MM.1S (cell line): ENCODE measurements around the gene TUBA4B.

ENCODE experiments used
- DNase-seq: peaks from one replicate; pipeline ENCODE4 v3.0.0-alpha.2; 2015
- H2AFZ ChIP-seq: fragments of 300-600 bp; sonication (generic); 2 replicates; pipeline ENCODE4 v1.6.0; 2016; ENCODE audit warnings: antibody characterized with exemption, low read length
- H3F3A ChIP-seq: fragments of 300-600 bp; sonication (generic); 2 replicates; pipeline ENCODE4 v1.6.1; 2016; ENCODE audit warnings: mild to moderate bottlenecking, antibody characterized with exemption, low read length, moderate library complexity, mixed read lengths; ENCODE audit not compliant: insufficient read depth
- H3K27ac ChIP-seq: fragments of 300-600 bp; sonication (generic); 2 replicates; pipeline ENCODE4 v1.5.1; 2016; ENCODE audit warnings: mild to moderate bottlenecking, low read length
- H3K27me3 ChIP-seq: fragments of 300-600 bp; sonication (generic); replicated peaks from 2 replicates; pipeline ENCODE4 v1.6.0; 2016; ENCODE audit warnings: low read length; ENCODE audit not compliant: insufficient read depth
- H3K36me3 ChIP-seq: fragments of 300-600 bp; sonication (generic); replicated peaks from 2 replicates; pipeline ENCODE4 v1.6.1; 2016; ENCODE audit warnings: mild to moderate bottlenecking, low read length, mixed read lengths; ENCODE audit not compliant: insufficient read depth
- H3K4me1 ChIP-seq: fragments of 300-600 bp; sonication (generic); 2 replicates; pipeline ENCODE4 v1.6.1; 2016; ENCODE audit warnings: low read length, mixed read lengths
- H3K4me2 ChIP-seq: fragments of 300-600 bp; sonication (generic); 2 replicates; pipeline ENCODE4 v1.6.0; 2016; ENCODE audit warnings: low read depth, low read length
- H3K4me3 ChIP-seq: fragments of 300-600 bp; sonication (generic); 2 replicates; pipeline ENCODE4 v1.5.1; 2016; ENCODE audit warnings: low read length, mixed read lengths
- H3K79me2 ChIP-seq: fragments of 300-600 bp; sonication (generic); 2 replicates; pipeline ENCODE4 v1.6.1; 2016; ENCODE audit warnings: mixed run types, low read length, mixed read lengths
- H3K9ac ChIP-seq: fragments of 300-600 bp; sonication (generic); 2 replicates; pipeline ENCODE4 v1.6.1; 2016; ENCODE audit warnings: low read length, mixed read lengths
- H3K9me2 ChIP-seq: fragments of 300-600 bp; sonication (generic); replicated peaks from 2 replicates; pipeline ENCODE4 v1.6.1; 2016; ENCODE audit warnings: mild to moderate bottlenecking, low read length, mixed read lengths; ENCODE audit not compliant: insufficient read depth
- H3K9me3 ChIP-seq: fragments of 300-600 bp; sonication (generic); replicated peaks from 2 replicates; pipeline ENCODE4 v1.6.1; 2016; ENCODE audit warnings: mild to moderate bottlenecking, low read length, mixed read lengths; ENCODE audit not compliant: insufficient read depth
- H4K20me1 ChIP-seq: fragments of 300-600 bp; sonication (generic); 2 replicates; pipeline ENCODE4 v1.6.1; 2016; ENCODE audit warnings: mild to moderate bottlenecking, low read length, moderate library complexity, mixed read lengths; ENCODE audit not compliant: insufficient read depth
- EZH2 ChIP-seq: fragments of 300-600 bp; sonication (generic); optimal IDR thresholded peaks from 2 replicates; pipeline ENCODE3; 2017; ENCODE audit warnings: low read depth, mild to moderate bottlenecking, antibody characterized with exemption, low read length, mixed read lengths
- EZH2phosphoT487 ChIP-seq: fragments of 300-600 bp; sonication (generic); IDR thresholded peaks from 2 replicates; pipeline ENCODE4 v1.6.1; 2018; ENCODE audit warnings: antibody characterized with exemption, low read length
- TF ChIP-seq, protein P1 (sequence below): fragments of 300-600 bp; sonication (generic); IDR thresholded peaks from 2 replicates; pipeline ENCODE4 v1.5.1; 2016; ENCODE audit warnings: antibody characterized with exemption, low read length, mixed read lengths

Gene TUBA4B

DNA sequence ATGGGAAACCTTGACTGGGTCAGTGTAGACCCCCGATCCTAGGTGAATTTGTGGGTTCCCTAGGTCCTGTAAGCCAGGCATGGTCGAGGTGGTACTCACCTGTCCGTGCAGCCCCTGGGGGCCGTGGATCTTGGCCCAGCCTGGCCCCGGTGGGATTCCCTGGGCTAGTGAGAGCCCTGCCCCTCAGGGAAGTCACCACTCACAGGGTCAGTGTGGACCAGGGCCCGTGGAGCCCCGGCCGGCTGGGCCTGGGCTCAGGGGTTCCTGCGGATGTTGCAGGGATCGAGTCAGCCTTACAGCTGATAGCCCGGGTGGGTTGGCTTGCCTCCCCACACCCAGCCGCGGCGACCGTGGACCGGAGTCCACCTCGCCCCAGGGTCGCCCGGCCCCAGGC is 24.1 kb upstream of the TUBA4B start:
- H3K36me3 ChIP-seq = peaks cover 6% of the 10 kb centered on the region; the same call in 1 of the 2 replicates
- no peaks in the 10 kb centered on the region for H4K20me1 ChIP-seq
- peak overlapping the region; percentile 1; the same call in 1 of the 2 replicates for H3K27ac ChIP-seq

DNA sequence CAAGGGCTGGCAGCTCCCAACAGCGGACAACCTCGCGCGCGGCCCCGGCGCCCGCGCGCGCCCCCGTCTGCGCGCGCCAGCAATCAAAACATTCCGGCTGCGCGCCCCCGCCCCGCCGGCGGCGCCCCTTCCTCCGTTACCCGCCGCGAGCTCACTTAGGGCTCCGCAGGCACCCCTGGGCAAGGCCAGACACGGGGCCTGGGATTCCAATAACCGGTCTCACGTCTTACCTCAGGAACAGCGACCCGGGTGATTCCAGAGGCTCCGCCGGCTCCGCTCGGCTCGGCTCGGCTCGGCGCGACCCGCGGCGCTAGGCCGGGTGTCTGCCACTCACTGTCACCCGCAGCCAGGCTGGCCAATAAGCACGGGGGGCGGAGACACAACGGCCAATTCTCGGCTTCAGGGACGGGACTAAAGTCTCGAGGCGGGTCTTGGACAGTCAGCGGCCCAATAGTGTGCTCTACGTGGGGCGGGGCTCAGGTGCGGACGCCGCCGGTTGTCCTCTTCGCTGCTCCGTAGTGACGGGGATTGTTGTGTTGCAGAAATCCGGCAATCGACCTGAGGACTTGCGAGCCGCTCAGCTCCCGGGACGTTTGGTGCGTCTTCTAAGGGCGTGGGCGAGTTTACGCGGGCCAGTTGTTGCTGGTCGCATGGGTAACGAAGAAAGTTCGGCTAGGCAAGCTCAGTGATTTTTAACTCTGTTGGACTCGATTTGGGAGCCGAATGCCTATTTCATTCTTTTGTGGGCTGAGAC is 23.6 kb upstream of the TUBA4B start, which contains the start of the genes ANKZF1 and ATG9A:
TSS of gene ANKZF1 (plus strand) at position 502 of the 754 bp plus-strand sequence. CDS start 452 bp downstream, outside the sequence.
TSS of gene ATG9A (minus strand) at position 332 of the 754 bp plus-strand sequence. CDS start 1,612 bp downstream, outside the sequence.
- H2AFZ ChIP-seq = peak within 1 kb of the TSS; percentile 58
- TF ChIP-seq EZH2phosphoT487 (no peak), EZH2 (no peak)
- TF ChIP-seq, protein P1, sequence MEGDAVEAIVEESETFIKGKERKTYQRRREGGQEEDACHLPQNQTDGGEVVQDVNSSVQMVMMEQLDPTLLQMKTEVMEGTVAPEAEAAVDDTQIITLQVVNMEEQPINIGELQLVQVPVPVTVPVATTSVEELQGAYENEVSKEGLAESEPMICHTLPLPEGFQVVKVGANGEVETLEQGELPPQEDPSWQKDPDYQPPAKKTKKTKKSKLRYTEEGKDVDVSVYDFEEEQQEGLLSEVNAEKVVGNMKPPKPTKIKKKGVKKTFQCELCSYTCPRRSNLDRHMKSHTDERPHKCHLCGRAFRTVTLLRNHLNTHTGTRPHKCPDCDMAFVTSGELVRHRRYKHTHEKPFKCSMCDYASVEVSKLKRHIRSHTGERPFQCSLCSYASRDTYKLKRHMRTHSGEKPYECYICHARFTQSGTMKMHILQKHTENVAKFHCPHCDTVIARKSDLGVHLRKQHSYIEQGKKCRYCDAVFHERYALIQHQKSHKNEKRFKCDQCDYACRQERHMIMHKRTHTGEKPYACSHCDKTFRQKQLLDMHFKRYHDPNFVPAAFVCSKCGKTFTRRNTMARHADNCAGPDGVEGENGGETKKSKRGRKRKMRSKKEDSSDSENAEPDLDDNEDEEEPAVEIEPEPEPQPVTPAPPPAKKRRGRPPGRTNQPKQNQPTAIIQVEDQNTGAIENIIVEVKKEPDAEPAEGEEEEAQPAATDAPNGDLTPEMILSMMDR = no peak
- H3K4me2 ChIP-seq = peak within 1 kb of the TSS; percentile 96
- H3K27me3 ChIP-seq = no peaks in the 10 kb centered on the region
- peaks cover 64% of the 10 kb centered on the region for H3K79me2 ChIP-seq
- H3K9me2 ChIP-seq = no peaks in the 10 kb centered on the region
- peaks cover 7% of the 10 kb centered on the region; the same call in 1 of the 2 replicates for H3K36me3 ChIP-seq
- peak within 1 kb of the TSS; percentile 90 for H3K4me3 ChIP-seq
- H3F3A ChIP-seq = peaks cover 9% of the 10 kb centered on the region
- no peaks in the 10 kb centered on the region for H4K20me1 ChIP-seq
- no peaks in the 10 kb centered on the region for H3K4me1 ChIP-seq
- H3K9me3 ChIP-seq = no peaks in the 10 kb centered on the region
- peak within 1 kb of the TSS; percentile 90 for H3K9ac ChIP-seq
- peak within 1 kb of the TSS; percentile 91 for H3K27ac ChIP-seq
- peak; percentile 99 for DNase-seq

More for the DNA sequence above, 24.1 kb upstream of the TUBA4B start:
- Histone ChIP-seq H3K9ac (peak overlapping the region; percentile 88), H3K9me3 (no peaks in the 10 kb centered on the region), H3F3A (peaks cover 9% of the 10 kb centered on the region), H3K9me2 (no peaks in the 10 kb centered on the region), H2AFZ (peak overlapping the region; percentile 54), H3K4me3 (peak overlapping the region; percentile 87), H3K4me1 (no peaks in the 10 kb centered on the region), H3K27me3 (no peaks in the 10 kb centered on the region), H3K4me2 (peak overlapping the region; percentile 96), H3K79me2 (peaks cover 64% of the 10 kb centered on the region)
- TF ChIP-seq, protein P1 = no peak
- no peak for TF ChIP-seq EZH2phosphoT487
- TF ChIP-seq EZH2 = no peak
- DNase-seq = no peak

DNA sequence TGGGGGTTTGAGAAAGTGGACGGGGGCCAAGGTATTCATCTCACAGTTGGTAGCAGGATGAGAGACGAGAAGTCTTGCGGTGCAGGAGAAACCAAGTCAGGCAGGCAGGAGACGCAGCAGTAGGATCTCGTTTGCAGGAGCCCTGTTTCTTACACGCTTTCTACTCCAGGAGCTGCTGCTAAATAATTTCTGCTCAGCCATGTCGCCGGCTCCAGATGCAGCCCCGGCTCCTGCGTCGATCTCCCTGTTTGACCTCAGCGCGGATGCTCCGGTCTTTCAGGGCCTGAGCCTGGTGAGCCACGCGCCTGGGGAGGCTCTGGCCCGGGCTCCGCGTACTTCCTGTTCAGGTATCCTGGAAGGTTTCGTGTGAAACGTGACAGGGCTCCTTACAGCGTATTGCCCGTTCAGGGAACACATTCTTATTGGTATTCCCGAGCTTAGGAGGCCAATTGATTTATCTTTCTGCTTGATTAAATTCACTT is 22.9 kb upstream of the TUBA4B start:
- peak overlapping the region; percentile 90 for H3K4me3 ChIP-seq
- peak overlapping the region; percentile 72 for H3K4me2 ChIP-seq
- no peaks in the 10 kb centered on the region for H3K4me1 ChIP-seq
- H3K79me2 ChIP-seq = peaks cover 64% of the 10 kb centered on the region
- H2AFZ ChIP-seq = peak overlapping the region; percentile 43
- peaks cover 9% of the 10 kb centered on the region for H3F3A ChIP-seq
- no peaks in the 10 kb centered on the region for H3K9me2 ChIP-seq
- TF ChIP-seq EZH2phosphoT487 (no peak), EZH2 (no peak)
- TF ChIP-seq, protein P1 = no peak
- H4K20me1 ChIP-seq = no peaks in the 10 kb centered on the region
- H3K9ac ChIP-seq = peak overlapping the region; percentile 90
- H3K27me3 ChIP-seq = no peaks in the 10 kb centered on the region
- peaks cover 9% of the 10 kb centered on the region; the same call in 1 of the 2 replicates for H3K36me3 ChIP-seq
- peak overlapping the region; percentile 91 for H3K27ac ChIP-seq
- DNase-seq = peak; percentile 67
- no peaks in the 10 kb centered on the region for H3K9me3 ChIP-seq
